ENCODE data around the gene SULT1A2.

Gene SULT1A2

GRCh38 chr16:28563218-28563617 lies 33.6 kb downstream of the SULT1A2 start:
- no peak for DNase-seq (ENCODE audit: low read depth)
- H3K4me3 ChIP-seq (ENCODE audit: low read length): no peak overlapping the region
- no peak for TF ChIP-seq CTCF (IDR thresholded peaks at IDR 0.05; ENCODE audit: insufficient read depth, low read depth, low read length, missing control alignments)

GRCh38 chr16:28562199-28562598 lies 34.7 kb downstream of the SULT1A2 start:
- no peak for DNase-seq (ENCODE audit: low read depth)
- no peak for TF ChIP-seq CTCF (IDR thresholded peaks at IDR 0.05; ENCODE audit: insufficient read depth, low read depth, low read length, missing control alignments)
- H3K4me3 ChIP-seq (ENCODE audit: low read length): no peak overlapping the region

- no peak for DNase-seq (ENCODE audit: low read depth)
- no peak for TF ChIP-seq CTCF (IDR thresholded peaks at IDR 0.05; ENCODE audit: insufficient read depth, low read depth, low read length, missing control alignments)
- no peak overlapping the region for H3K4me3 ChIP-seq (ENCODE audit: low read length)
Observed at GRCh38 chr16:28561557-28562187, 35.2 kb downstream of the SULT1A2 start.

- H3K4me3 ChIP-seq (ENCODE audit: low read length): no peak overlapping the region
- no peak for TF ChIP-seq CTCF (IDR thresholded peaks at IDR 0.05; ENCODE audit: insufficient read depth, low read depth, low read length, missing control alignments)
- no peak for DNase-seq (ENCODE audit: low read depth)
Observed at GRCh38 chr16:28558456-28558855, 38.4 kb downstream of the SULT1A2 start.

GRCh38 chr16:28556914-28557320 lies 39.9 kb downstream of the SULT1A2 start:
- DNase-seq (ENCODE audit: low read depth): no peak
- no peak for TF ChIP-seq CTCF (IDR thresholded peaks at IDR 0.05; ENCODE audit: insufficient read depth, low read depth, low read length, missing control alignments)
- H3K4me3 ChIP-seq (ENCODE audit: low read length): no peak overlapping the region

GRCh38 chr16:28555561-28555960 lies 41.3 kb downstream of the SULT1A2 start:
- TF ChIP-seq CTCF (IDR thresholded peaks at IDR 0.05; ENCODE audit: insufficient read depth, low read depth, low read length, missing control alignments): no peak
- no peak for DNase-seq (ENCODE audit: low read depth)
- no peak overlapping the region for H3K4me3 ChIP-seq (ENCODE audit: low read length)

Measured in epithelial cell of esophagus (primary cell).